Suppressor macrophage treated with lipopolysaccharide for 4 hours (primary cell): ENCODE results near the gene ITGB5.

Source experiments
- DNase-seq: peaks from one replicate; pipeline ENCODE4 v3.0.0-alpha.2; 2020

The ITGB5 gene

GRCh38 chr3:124895756-124896155 lies 8.6 kb upstream of the ITGB5 start:
- DNase-seq, result no peak

GRCh38 chr3:124893526-124893925 lies 6.4 kb upstream of the ITGB5 start:
- no peak for DNase-seq

GRCh38 chr3:124890573-124891190 lies 3.5 kb upstream of the ITGB5 start:
- no peak for DNase-seq

- no peak for DNase-seq
Measured at GRCh38 chr3:124888482-124889441, 1.6 kb upstream of the ITGB5 start.

GRCh38 chr3:124887932-124888298 lies 750 bp upstream of the ITGB5 start:
- no peak for DNase-seq

GRCh38 chr3:124886168-124887056 lies 753 bp downstream of the ITGB5 start:
- DNase-seq, result peak; percentile 58

GRCh38 chr3:124885466-124886167 lies 1.5 kb downstream of the ITGB5 start:
- DNase-seq, result no peak

- DNase-seq, result peak; percentile 35
Measured at GRCh38 chr3:124884474-124885101, 2.6 kb downstream of the ITGB5 start.

GRCh38 chr3:124883766-124884473 lies 3.2 kb downstream of the ITGB5 start:
- DNase-seq, result no peak

GRCh38 chr3:124882816-124883747 lies 4.1 kb downstream of the ITGB5 start:
- DNase-seq, result no peak

- DNase-seq, result no peak
Measured at GRCh38 chr3:124881976-124882697, 5.0 kb downstream of the ITGB5 start.

GRCh38 chr3:124879337-124879680 lies 7.9 kb downstream of the ITGB5 start:
- no peak for DNase-seq

- peak; percentile 76 for DNase-seq
Measured at GRCh38 chr3:124878561-124879336, 8.4 kb downstream of the ITGB5 start.

- no peak for DNase-seq
Measured at GRCh38 chr3:124877674-124878073, 9.5 kb downstream of the ITGB5 start.

- peak; percentile 77 for DNase-seq
Measured at GRCh38 chr3:124876401-124876878, 10.7 kb downstream of the ITGB5 start.

- no peak for DNase-seq
Measured at GRCh38 chr3:124873226-124873625, 13.9 kb downstream of the ITGB5 start.

GRCh38 chr3:124867511-124867910 lies 19.7 kb downstream of the ITGB5 start:
- DNase-seq, result no peak

- DNase-seq, result no peak
Measured at GRCh38 chr3:124862006-124862405, 25.2 kb downstream of the ITGB5 start.

GRCh38 chr3:124861041-124861440 lies 26.1 kb downstream of the ITGB5 start:
- DNase-seq, result no peak
